ENCODE data around the gene KLHL18. TPM values are rescaled to one million over a fixed set of nuclear protein-coding genes. Genes with fewer than 3 reads are reported as not detected.

The KLHL18 gene
- total RNA-seq, 1 donor from 2014 or later, result 36.6 TPM

DNA sequence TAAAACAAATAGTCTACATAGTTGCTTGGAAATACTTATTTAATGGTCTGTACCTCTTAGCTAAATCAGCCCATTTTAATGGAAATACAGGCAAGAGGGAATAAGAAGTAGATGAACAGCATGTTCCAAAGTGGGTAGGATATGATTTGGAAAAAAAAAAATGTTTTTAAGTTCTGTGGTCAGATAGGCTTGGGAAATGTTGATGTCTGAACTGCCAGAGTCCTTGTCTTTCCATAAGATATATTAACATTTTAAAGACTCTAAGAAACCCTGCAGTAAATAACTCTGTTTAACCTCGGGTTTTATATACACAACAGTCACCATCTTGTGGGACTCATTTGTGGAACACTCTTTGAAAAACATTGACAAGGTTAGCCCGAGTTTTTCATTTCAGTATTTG lies 58.1 kb downstream of the KLHL18 start:
- H3K4me3 Mint-ChIP-seq, result no peak overlapping the region
- TF ChIP-seq, protein P1, sequence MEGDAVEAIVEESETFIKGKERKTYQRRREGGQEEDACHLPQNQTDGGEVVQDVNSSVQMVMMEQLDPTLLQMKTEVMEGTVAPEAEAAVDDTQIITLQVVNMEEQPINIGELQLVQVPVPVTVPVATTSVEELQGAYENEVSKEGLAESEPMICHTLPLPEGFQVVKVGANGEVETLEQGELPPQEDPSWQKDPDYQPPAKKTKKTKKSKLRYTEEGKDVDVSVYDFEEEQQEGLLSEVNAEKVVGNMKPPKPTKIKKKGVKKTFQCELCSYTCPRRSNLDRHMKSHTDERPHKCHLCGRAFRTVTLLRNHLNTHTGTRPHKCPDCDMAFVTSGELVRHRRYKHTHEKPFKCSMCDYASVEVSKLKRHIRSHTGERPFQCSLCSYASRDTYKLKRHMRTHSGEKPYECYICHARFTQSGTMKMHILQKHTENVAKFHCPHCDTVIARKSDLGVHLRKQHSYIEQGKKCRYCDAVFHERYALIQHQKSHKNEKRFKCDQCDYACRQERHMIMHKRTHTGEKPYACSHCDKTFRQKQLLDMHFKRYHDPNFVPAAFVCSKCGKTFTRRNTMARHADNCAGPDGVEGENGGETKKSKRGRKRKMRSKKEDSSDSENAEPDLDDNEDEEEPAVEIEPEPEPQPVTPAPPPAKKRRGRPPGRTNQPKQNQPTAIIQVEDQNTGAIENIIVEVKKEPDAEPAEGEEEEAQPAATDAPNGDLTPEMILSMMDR (IDR thresholded peaks at IDR 0.05), result no peak
- DNase-seq (no peak), ATAC-seq (ENCODE audit: low read depth) (no peak)
- peaks cover 10% of the 10 kb centered on the region for H3K4me1 Mint-ChIP-seq
- ChIA-PET POLR2A (no interaction called here), CTCF (no interaction called here)
- no peaks in the 10 kb centered on the region for H3K27me3 Mint-ChIP-seq
- H3K9me3 Mint-ChIP-seq, result no peaks in the 10 kb centered on the region
- intact Hi-C loops (cut with micrococcal nuclease), result no loop called here
- H3K36me3 Mint-ChIP-seq (ENCODE audit: low read depth), result peaks cover 91% of the 10 kb centered on the region
- no peak overlapping the region for H3K27ac Mint-ChIP-seq

DNA sequence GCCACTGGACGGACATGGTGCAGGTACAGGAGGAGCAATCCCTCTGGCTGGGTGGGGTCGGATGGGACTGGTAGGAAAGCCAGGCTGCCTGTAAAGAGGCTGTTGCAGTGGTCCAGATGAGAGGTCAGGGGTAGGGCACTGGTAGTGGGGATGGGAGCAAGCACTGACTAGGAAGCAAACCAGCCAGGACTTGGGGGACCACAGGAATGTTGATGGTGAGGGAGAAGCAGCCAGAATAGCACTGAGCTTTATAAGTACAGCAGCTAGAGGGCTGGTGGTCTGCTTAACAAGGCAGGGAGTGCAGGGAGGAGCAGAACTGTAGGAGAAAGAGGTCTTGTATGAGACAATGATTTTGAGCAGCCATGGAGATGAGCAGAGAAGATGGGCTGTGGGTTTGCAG lies 59.4 kb downstream of the KLHL18 start:
- Mint-ChIP-seq H3K4me3 (no peak overlapping the region), H3K27me3 (no peaks in the 10 kb centered on the region), H3K36me3 (ENCODE audit: low read depth) (peaks cover 82% of the 10 kb centered on the region), H3K4me1 (peaks cover 23% of the 10 kb centered on the region), H3K27ac (no peak overlapping the region), H3K9me3 (no peaks in the 10 kb centered on the region)
- ATAC-seq (ENCODE audit: low read depth) (no peak), DNase-seq (no peak)
- POLR2A ChIA-PET, result no interaction called here
- TF ChIP-seq, protein P1 (IDR thresholded peaks at IDR 0.05), result no peak
- CTCF ChIA-PET, result no interaction called here
- intact Hi-C loops (cut with micrococcal nuclease), result no loop called here

DNA sequence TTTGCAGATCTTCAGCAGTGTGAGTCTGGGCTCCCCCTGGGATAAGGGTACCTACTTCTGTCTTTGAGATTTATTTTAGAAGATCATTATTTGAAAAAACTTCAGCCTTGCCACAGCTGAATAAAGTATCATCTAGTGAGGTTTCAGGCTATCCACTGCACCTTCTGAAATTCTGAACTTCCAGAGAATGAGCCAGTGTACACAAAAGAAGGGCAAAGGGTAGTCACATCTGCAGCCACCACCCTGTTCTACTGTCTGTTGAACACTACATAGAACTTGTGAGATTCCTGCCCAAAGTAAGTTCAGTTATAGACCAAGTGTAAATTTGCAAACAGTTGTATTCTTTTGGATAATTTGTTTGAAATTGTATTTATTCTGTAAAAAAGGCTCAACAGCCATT lies 60.1 kb downstream of the KLHL18 start:
- Mint-ChIP-seq H3K4me3 (no peak overlapping the region), H3K9me3 (no peaks in the 10 kb centered on the region), H3K4me1 (peaks cover 30% of the 10 kb centered on the region), H3K27ac (no peak overlapping the region), H3K27me3 (no peaks in the 10 kb centered on the region), H3K36me3 (ENCODE audit: low read depth) (peaks cover 75% of the 10 kb centered on the region)
- TF ChIP-seq, protein P1 (IDR thresholded peaks at IDR 0.05), result no peak
- ChIA-PET POLR2A (no interaction called here), CTCF (no interaction called here)
- no peak for ATAC-seq (ENCODE audit: low read depth)
- intact Hi-C loops (cut with micrococcal nuclease), result no loop called here
- no peak for DNase-seq

DNA sequence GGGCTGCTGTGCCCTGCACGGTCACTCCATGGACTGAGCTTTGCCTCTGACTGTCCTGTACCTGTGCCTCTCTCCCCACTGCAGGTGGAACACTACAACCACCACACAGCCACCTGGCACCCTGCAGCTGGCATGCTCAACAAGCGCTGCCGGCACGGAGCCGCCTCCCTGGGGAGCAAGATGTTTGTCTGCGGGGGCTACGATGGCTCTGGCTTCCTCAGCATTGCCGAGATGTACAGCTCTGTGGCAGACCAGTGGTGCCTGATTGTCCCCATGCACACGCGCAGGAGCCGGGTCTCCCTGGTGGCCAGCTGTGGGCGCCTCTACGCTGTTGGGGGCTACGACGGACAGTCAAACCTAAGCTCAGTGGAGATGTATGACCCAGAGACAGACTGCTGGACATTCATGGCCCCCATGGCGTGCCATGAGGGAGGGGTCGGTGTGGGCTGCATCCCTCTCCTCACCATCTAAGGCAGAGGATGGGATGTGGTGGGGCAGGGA lies 60.8 kb downstream of the KLHL18 start:
- no peak for ATAC-seq (ENCODE audit: low read depth)
- intact Hi-C loops (cut with micrococcal nuclease), result no loop called here
- Mint-ChIP-seq H3K27ac (no peak overlapping the region), H3K36me3 (ENCODE audit: low read depth) (peaks cover 69% of the 10 kb centered on the region), H3K9me3 (no peaks in the 10 kb centered on the region), H3K4me1 (peaks cover 37% of the 10 kb centered on the region), H3K27me3 (no peaks in the 10 kb centered on the region), H3K4me3 (no peak overlapping the region)
- TF ChIP-seq, protein P1 (IDR thresholded peaks at IDR 0.05), result no peak
- DNase-seq, result no peak
- ChIA-PET POLR2A (no interaction called here), CTCF (no interaction called here)

DNA sequence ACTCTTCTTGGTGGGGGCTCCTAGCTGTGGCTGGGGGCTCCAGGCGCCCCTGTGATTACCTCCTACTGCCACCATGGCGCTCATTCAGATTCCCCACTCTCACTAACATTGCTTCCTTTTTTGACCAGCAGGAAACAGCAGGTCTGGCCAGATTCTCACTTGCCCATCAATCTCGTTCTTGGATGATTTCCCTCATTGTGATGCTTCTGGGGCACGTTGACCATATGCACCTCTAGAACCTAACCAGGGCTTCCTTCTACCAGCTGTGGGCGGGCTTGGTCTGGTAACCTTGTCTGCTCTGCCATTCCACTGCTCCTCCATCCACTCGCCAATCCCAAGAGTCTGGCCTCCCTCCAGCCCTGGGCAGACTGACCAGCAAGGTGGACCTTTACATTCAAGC lies 62.2 kb downstream of the KLHL18 start:
- H3K27ac Mint-ChIP-seq, result peak overlapping the region; percentile 2
- H3K36me3 Mint-ChIP-seq (ENCODE audit: low read depth), result peaks cover 55% of the 10 kb centered on the region
- H3K4me3 Mint-ChIP-seq, result no peak overlapping the region
- no peaks in the 10 kb centered on the region for H3K27me3 Mint-ChIP-seq
- CTCF ChIA-PET, result no interaction called here
- peaks cover 41% of the 10 kb centered on the region for H3K4me1 Mint-ChIP-seq
- TF ChIP-seq, protein P1 (IDR thresholded peaks at IDR 0.05), result no peak
- POLR2A ChIA-PET, result no interaction called here
- no peaks in the 10 kb centered on the region for H3K9me3 Mint-ChIP-seq
- DNase-seq (no peak), ATAC-seq (ENCODE audit: low read depth) (no peak)
- intact Hi-C loops (cut with micrococcal nuclease), result no loop called here
